ENCODE data around the gene SLC22A23. TPM values are rescaled to one million over a fixed set of nuclear protein-coding genes. Genes with fewer than 3 reads are reported as not detected.
A peak's percentile ranks its signal among the peaks of the same experiment; 100 is the strongest.

The SLC22A23 gene
- total RNA-seq, 4 donors from 2014 or later, result 8.3 to 22.5 (median 12.8) TPM

DNA sequence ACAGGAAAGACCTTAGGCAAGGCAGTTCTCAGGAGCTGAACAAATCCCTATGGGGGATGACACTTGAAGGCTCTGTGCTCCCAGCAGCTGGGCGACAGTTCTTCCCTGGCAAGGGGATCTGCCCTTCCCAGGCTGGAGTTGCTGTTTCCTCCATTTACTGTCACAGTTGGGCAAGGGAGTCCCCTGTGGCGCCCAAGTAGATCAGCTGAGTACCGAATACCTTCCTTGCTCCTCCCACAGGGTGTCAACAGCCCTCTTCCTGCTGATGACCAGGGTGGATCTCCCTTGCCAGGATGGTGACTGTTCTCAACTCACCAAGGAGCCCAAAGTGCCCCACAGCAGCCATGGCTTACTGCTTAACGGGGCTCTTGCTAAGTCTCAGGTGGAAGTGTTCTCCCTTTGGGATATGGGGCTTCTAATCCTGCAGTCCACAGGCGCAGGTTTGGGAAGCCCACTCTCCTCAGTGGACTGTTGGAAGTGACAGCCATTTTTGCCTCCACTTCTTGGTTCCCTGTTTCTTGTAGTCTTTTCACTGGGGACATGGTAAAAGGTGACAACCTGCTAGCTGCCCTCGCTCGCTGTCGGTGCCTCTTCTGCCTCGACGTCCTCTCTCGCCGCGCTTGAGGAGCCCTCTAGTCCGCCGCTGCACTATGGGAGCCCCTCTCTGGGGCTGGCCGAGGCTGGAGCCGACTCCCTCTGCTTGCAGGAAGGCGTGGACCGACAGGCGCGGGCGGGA is 203.8 kb downstream of the SLC22A23 start:
- no peak for ATAC-seq (ENCODE audit: low FRiP score)
- no peak for DNase-seq (ENCODE audit: low spot score)
- TF ChIP-seq, protein P1, sequence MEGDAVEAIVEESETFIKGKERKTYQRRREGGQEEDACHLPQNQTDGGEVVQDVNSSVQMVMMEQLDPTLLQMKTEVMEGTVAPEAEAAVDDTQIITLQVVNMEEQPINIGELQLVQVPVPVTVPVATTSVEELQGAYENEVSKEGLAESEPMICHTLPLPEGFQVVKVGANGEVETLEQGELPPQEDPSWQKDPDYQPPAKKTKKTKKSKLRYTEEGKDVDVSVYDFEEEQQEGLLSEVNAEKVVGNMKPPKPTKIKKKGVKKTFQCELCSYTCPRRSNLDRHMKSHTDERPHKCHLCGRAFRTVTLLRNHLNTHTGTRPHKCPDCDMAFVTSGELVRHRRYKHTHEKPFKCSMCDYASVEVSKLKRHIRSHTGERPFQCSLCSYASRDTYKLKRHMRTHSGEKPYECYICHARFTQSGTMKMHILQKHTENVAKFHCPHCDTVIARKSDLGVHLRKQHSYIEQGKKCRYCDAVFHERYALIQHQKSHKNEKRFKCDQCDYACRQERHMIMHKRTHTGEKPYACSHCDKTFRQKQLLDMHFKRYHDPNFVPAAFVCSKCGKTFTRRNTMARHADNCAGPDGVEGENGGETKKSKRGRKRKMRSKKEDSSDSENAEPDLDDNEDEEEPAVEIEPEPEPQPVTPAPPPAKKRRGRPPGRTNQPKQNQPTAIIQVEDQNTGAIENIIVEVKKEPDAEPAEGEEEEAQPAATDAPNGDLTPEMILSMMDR (IDR thresholded peaks at IDR 0.05), result no peak

DNA sequence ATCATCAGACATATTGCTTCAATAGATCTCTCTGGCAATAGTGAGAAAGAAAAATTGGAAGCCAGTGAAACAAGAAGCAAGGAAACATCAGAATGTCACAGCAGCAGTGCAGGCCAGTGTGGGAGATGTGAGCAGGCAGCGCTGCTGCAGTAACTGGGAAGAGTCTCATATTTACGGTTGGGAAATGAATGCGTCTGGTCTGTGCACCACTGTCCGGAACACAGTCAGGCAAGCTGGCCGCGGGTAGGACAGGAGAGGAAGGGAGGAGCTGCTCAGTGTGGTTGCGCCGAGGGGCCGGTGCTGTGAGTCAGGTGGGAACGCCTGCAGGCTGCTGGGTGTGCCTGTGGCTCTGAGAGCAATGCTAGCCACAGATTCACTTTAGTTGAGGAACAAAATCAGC is 204.5 kb downstream of the SLC22A23 start:
- TF ChIP-seq, protein P1 (IDR thresholded peaks at IDR 0.05), result no peak
- DNase-seq (ENCODE audit: low spot score) (no peak), ATAC-seq (ENCODE audit: low FRiP score) (no peak)

DNA sequence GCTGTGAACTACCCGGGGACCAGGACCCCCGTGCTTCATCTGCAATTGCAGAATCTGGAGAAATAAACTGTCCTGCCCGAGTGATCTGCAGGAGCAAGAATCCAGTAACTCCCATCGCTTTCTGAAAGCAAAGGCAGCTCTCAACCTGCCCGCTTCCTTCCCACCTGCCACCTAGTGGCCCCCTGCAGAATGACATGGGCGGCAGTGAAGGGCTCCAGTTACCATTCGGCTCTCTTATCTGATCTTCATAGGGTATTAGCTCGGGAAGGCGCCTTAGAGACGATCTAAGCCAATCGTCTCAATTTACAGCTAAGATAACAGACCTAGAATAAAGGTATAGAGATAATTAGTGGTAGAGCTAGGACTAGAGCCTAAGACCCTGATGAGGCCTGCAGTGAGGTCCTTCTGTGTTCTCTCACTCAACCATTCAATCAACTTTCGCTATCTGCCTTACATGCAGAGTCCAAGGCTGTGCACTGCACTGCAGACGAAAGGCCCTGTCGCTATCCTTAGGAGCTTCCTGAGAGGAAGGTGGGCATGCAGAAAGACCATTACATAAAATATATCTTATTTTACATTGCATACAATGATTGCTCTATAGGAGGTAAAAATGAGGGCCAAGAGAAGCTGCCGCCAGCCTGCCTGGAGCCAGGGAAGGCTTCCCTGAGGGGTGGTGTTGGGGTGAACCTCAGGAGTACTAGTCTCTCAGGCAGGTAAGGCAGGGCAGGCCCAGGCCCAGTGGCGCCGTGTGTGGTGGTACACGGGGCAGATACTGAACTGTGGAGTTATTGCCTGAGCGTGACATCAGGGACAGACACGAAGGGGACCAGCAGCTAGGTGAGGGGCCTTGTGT is 205.2 kb downstream of the SLC22A23 start:
- TF ChIP-seq, protein P1 (IDR thresholded peaks at IDR 0.05), result peak in 2 of 3 donors; percentile 61 to 92
- DNase-seq (ENCODE audit: low spot score) (peak; percentile 58), ATAC-seq (ENCODE audit: low FRiP score) (peak; percentile 59)

DNA sequence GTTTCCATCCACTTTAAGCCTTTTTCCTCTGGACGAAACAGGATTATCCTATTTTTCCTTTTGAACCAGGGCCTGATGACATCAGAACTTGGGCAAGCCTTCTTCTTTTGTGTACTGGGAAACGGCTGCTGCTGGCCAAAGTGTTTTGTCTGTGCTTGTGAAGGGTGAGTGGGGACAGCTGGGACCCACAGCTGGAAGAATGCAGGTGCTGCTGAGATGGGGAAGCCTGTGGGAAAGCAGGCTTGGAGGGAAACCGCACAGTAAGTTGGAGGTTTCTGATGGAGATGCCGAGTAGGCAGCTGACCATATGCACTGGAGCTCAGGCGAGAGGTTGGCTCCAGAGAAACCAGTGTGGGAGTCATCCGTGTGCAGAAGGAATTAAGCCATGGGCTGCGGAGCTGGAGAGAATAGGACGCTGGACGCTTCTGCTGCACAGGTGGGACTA is 206.6 kb downstream of the SLC22A23 start:
- no peak for ATAC-seq (ENCODE audit: low FRiP score)
- TF ChIP-seq, protein P1 (IDR thresholded peaks at IDR 0.05), result no peak
- no peak for DNase-seq (ENCODE audit: low spot score)

DNA sequence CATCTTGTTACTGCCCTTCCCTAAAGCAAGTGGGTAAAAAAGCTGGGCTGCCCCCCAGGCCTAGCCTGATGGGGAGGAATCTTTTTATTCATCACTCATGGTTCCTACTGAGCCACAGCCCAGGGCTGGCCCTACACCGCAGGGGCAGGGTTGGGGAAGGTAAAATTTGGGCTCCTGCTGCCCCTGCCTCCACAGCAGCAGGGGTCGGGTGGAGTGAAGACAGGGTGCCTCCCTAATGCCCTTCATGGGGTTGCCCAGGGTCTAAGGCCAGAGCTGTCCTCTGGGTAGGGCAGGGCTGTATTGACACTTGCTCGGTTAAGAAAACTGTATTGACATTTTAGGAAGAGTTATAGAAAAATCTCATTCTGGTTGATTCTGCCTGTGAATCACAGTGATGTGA is 207.0 kb downstream of the SLC22A23 start:
- TF ChIP-seq, protein P1 (IDR thresholded peaks at IDR 0.05), result no peak
- no peak for DNase-seq (ENCODE audit: low spot score)
- no peak for ATAC-seq (ENCODE audit: low FRiP score)

DNA sequence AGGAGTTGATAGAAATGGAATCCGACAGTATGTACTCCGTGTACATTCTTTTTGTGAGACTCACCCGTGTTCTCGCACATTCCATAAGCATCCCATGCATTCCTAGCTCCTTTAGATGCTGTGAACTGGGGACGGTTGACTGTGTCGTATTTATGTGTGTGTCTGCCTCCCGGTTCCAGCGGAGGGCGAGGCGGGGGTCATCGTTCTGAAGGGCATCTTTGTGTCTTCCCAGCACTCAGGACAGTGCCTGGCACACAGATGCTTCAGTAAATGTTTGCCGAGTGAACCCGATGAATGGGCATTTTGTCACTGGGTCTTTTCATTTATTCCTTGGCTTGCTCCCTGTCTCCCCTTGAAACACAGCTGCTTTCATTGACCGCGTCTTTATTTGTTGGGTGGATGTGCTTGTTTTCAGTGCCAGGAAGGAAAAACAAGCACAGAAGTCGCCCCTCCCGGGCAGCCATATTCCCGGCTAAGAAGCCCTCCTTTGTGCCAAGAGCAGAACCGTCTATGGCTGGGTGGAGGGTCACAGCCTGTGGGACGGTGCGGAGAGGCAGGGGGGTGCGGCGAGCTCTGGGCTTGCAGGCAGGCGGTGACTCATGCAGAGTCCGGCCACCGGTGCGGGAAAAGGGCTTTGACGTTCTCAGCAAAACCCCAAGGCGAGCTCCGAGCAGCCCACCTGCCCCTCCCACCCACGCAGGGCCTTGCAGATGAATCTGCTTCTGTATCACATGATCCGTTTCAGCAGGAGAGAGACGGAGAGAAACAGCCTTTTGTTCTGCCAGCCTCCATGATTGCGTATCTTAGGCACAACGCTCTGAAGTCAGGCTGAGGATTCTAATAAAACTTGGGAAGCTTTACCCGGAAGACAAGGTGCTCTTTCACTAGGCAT is 209.3 kb downstream of the SLC22A23 start:
- peak; percentile 75 for ATAC-seq (ENCODE audit: low FRiP score)
- DNase-seq (ENCODE audit: low spot score), result peak; percentile 48
- TF ChIP-seq, protein P1 (IDR thresholded peaks at IDR 0.05), result no peak

Data from omental fat pad (tissue), 4 donors.